ENCODE results near the gene IFIT3. TPM values are rescaled to one million over a fixed set of nuclear protein-coding genes. Genes with fewer than 3 reads are reported as not detected.

IFIT3 gene
- total RNA-seq, 1 donor from 2014 or later: 4.8 TPM

Other genes with a start within 250 kb of the IFIT3 start
- gene CH25H, start 120.7 kb upstream of the IFIT3 start, total RNA-seq: 0.40 and 2.7 TPM in 2 replicates
- 40.9 and 55.0 TPM in 2 replicates for gene LIPA, start 76.2 kb upstream of the IFIT3 start, total RNA-seq
- gene IFIT2, start 26.0 kb upstream of the IFIT3 start, total RNA-seq: 2.2 and 2.7 TPM in 2 replicates
- not detected in 2 replicates for gene IFIT1B, start 50.1 kb downstream of the IFIT3 start, total RNA-seq
- gene IFIT1, start 64.6 kb downstream of the IFIT3 start, total RNA-seq: 3.6 and 3.8 TPM in 2 replicates
- gene IFIT5, start 86.6 kb downstream of the IFIT3 start, total RNA-seq: 11.5 and 19.5 TPM in 2 replicates
- 0.66 and 1.3 TPM in 2 replicates for gene SLC16A12, start 207.6 kb downstream of the IFIT3 start, total RNA-seq

All from pulmonary artery endothelial cell (primary cell).